Breast epithelium (tissue), 4 donors: Measurements from ENCODE around the gene ZNF580. TPM values are rescaled to one million over a fixed set of nuclear protein-coding genes. Genes with fewer than 3 reads are reported as not detected.
A peak's percentile ranks its signal among the peaks of the same experiment; 100 is the strongest.

Source experiments
- DNase-seq, 2 donors: peaks; one replicate each; pipeline ENCODE4 v3.0.0-alpha.2; 2019; ENCODE audit warnings: low spot score in 2 of 2
- H3K27ac ChIP-seq, 2 donors: fragments of 200-600 bp; sonication (generic) in 1 of 2; one replicate each; pipeline ENCODE4 v1.5.1; 2016 to 2019; ENCODE audit warnings: mild to moderate bottlenecking in 1 of 2
- H3K27me3 ChIP-seq, 2 donors: fragments of 200-600 bp; sonication (generic) in 1 of 2; one replicate each; pipeline versions ENCODE4 v1.5.1 to v1.6.0; 2017 to 2019; ENCODE audit warnings: control low read depth in 1 of 2, mild to moderate bottlenecking in 1 of 2
- H3K36me3 ChIP-seq: fragments of 200-600 bp; one replicate; pipeline ENCODE4 v1.5.1; 2019
- H3K4me1 ChIP-seq, 2 donors: fragments of 200-600 bp; sonication (generic); one replicate each; pipeline ENCODE4 v1.5.1; 2016 to 2019; ENCODE audit warnings: control low read depth in 1 of 2
- H3K4me3 ChIP-seq, 3 donors: fragments of 200-600 bp; sonication (generic); 1 replicate in 2 of 3; 2 replicates in 1 of 3; pipeline ENCODE4 v1.5.1; 2016 to 2019; ENCODE audit warnings: mild to moderate bottlenecking in 3 of 3, moderate library complexity in 2 of 3
- H3K9me3 ChIP-seq, 2 donors: fragments of 200-600 bp; sonication (generic) in 1 of 2; one replicate each; pipeline ENCODE4 v1.5.1; 2016 to 2019; ENCODE audit warnings: control low read depth in 1 of 2
- CTCF ChIP-seq, 3 donors: fragments of 450-650 bp; IDR thresholded peaks; one replicate each; pipeline ENCODE4 v1.5.1; 2016 to 2017; ENCODE audit warnings: antibody characterized with exemption in 3 of 3, mild to moderate bottlenecking in 3 of 3, moderate library complexity in 3 of 3
- POLR2A ChIP-seq: fragments of 450-650 bp; IDR thresholded peaks from one replicate; pipeline ENCODE4 v1.6.1; 2016; ENCODE audit warnings: antibody characterized with exemption, mild to moderate bottlenecking, moderate library complexity
- POLR2AphosphoS5 ChIP-seq, 3 donors: sonication (generic); formaldehyde crosslinking; IDR thresholded peaks; one replicate each; pipeline ENCODE4 v1.6.1; 2017; ENCODE audit warnings: antibody characterized with exemption in 3 of 3
- intact Hi-C: fragments of 100-400 bp; cut with DNase I; formaldehyde crosslinking; loops from one replicate; pipeline ENCODE4 v1.15.1; 2023; ENCODE audit warnings: low total_unique reads
- total RNA-seq, 3 donors: library from RNA; depleted of rRNA; stranded (reverse); fragments of >200 nt; gene quantifications; one replicate each; pipeline ENCODE4 v1.1.0, GENCODE V29; 2016

The ZNF580 gene
- total RNA-seq, 3 donors from 2014 or later = 21.0 to 24.3 (median 22.4) TPM

GRCh38 chr19:55655648-55656040 lies 14.8 kb downstream of the ZNF580 start:
- H3K27ac ChIP-seq = peak overlapping the region; percentile 100
- H3K4me1 ChIP-seq = peaks cover 19 to 37% of the 10 kb centered on the region in 2 donors
- TF ChIP-seq POLR2A = no peak
- no peak for TF ChIP-seq CTCF (IDR thresholded peaks at IDR 0.05)
- TF ChIP-seq POLR2AphosphoS5 (IDR thresholded peaks at IDR 0.05) = no peak
- H3K9me3 ChIP-seq = no peaks in the 10 kb centered on the region
- intact Hi-C loops = no loop called here
- H3K36me3 ChIP-seq = peaks cover 5% of the 10 kb centered on the region
- peak overlapping the region; percentile 82 to 96 (median 91) for H3K4me3 ChIP-seq
- H3K27me3 ChIP-seq = no peaks in the 10 kb centered on the region
- no peak for DNase-seq

- H3K9me3 ChIP-seq = no peaks in the 10 kb centered on the region
- no peak for DNase-seq
- TF ChIP-seq POLR2A (no peak), CTCF (IDR thresholded peaks at IDR 0.05) (no peak)
- intact Hi-C loops = no loop called here
- H3K36me3 ChIP-seq = peaks cover 5% of the 10 kb centered on the region
- peak overlapping the region; percentile 32 to 100 for H3K27ac ChIP-seq
- H3K27me3 ChIP-seq = no peaks in the 10 kb centered on the region
- peak overlapping the region; percentile 82 to 96 (median 91) for H3K4me3 ChIP-seq
- peaks cover 19 to 37% of the 10 kb centered on the region in 2 donors for H3K4me1 ChIP-seq
Observed at GRCh38 chr19:55656552-55656951, 15.8 kb downstream of the ZNF580 start.

- TF ChIP-seq POLR2AphosphoS5 (IDR thresholded peaks at IDR 0.05) (no peak), POLR2A (no peak), CTCF (IDR thresholded peaks at IDR 0.05) (no peak)
- H3K27ac ChIP-seq = peak overlapping the region; percentile 32 to 100
- no peaks in the 10 kb centered on the region for H3K9me3 ChIP-seq
- H3K4me3 ChIP-seq = peak overlapping the region; percentile 82 to 96 (median 91)
- H3K4me1 ChIP-seq = peaks cover 19 to 37% of the 10 kb centered on the region in 2 donors
- intact Hi-C loops = no loop called here
- no peak for DNase-seq
- no peaks in the 10 kb centered on the region for H3K27me3 ChIP-seq
- peaks cover 5% of the 10 kb centered on the region for H3K36me3 ChIP-seq
Observed at GRCh38 chr19:55656988-55657747, 16.4 kb downstream of the ZNF580 start.

GRCh38 chr19:55658846-55659459 lies 18.2 kb downstream of the ZNF580 start:
- Histone ChIP-seq H3K36me3 (peaks cover 15% of the 10 kb centered on the region), H3K9me3 (no peaks in the 10 kb centered on the region), H3K27ac (no peak overlapping the region), H3K4me1 (peaks cover 19 to 37% of the 10 kb centered on the region in 2 donors), H3K27me3 (no peaks in the 10 kb centered on the region), H3K4me3 (peak overlapping the region in 2 of 3 donors; percentile 7 to 82)
- intact Hi-C loops = no loop called here
- TF ChIP-seq POLR2AphosphoS5 (IDR thresholded peaks at IDR 0.05) = no peak
- no peak for TF ChIP-seq CTCF (IDR thresholded peaks at IDR 0.05)
- TF ChIP-seq POLR2A = no peak
- DNase-seq = no peak

- Histone ChIP-seq H3K9me3 (no peaks in the 10 kb centered on the region), H3K36me3 (peaks cover 20% of the 10 kb centered on the region), H3K27ac (no peak overlapping the region), H3K4me3 (no peak overlapping the region), H3K27me3 (no peaks in the 10 kb centered on the region), H3K4me1 (peaks cover 19 to 37% of the 10 kb centered on the region in 2 donors)
- intact Hi-C loops = no loop called here
- TF ChIP-seq CTCF (IDR thresholded peaks at IDR 0.05) = no peak
- TF ChIP-seq POLR2AphosphoS5 (IDR thresholded peaks at IDR 0.05) = no peak
- TF ChIP-seq POLR2A = no peak
- no peak for DNase-seq
Observed at GRCh38 chr19:55659822-55660221, 19.0 kb downstream of the ZNF580 start.
